GM12878 (cell line): ENCODE measurements around the gene ZNF496. TPM values are rescaled to one million over a fixed set of nuclear protein-coding genes. Genes with fewer than 3 reads are reported as not detected.

Experiments
- BHLHE40 ChIP-seq, 2 experiments: fragments of 450-650 bp in 1 of 2; IDR thresholded peaks; 2 replicates each; pipeline ENCODE4 v1.6.1; 2011 to 2017; ENCODE audit warnings: low read depth in 2 of 2, borderline replicate concordance in 1 of 2, improper control_type of control experiment in 1 of 2, low read length in 1 of 2, mild to moderate bottlenecking in 1 of 2
- BRCA1 ChIP-seq: IDR thresholded peaks from 2 replicates; pipeline ENCODE4 v1.6.1; 2011; ENCODE audit warnings: low read depth, low read length, improper control_type of control experiment
- CBX5 ChIP-seq: sonication (generic); IDR thresholded peaks from 2 replicates; pipeline ENCODE4 v1.6.1; 2016; ENCODE audit warnings: low read depth, moderate library complexity, mild to moderate bottlenecking, inconsistent platforms
- CHD2 ChIP-seq: IDR thresholded peaks from 2 replicates; pipeline ENCODE4 v1.6.1; 2011; ENCODE audit warnings: low read depth, low read length, improper control_type of control experiment, borderline replicate concordance
- ETV6 ChIP-seq, 2 experiments: fragments of 450-650 bp in 1 of 2; IDR thresholded peaks in 1 of 2; conservative IDR thresholded peaks in 1 of 2; 2 replicates each; pipeline ENCODE4 v1.6.1; 2014; ENCODE audit warnings: antibody characterized with exemption in 1 of 2, borderline replicate concordance in 1 of 2, low read depth in 1 of 2, mild to moderate bottlenecking in 1 of 2, moderate library complexity in 1 of 2
- FOXK2 ChIP-seq: fragments of 450-650 bp; IDR thresholded peaks from 2 replicates; pipeline ENCODE4 v1.6.1; 2017; ENCODE audit warnings: mild to moderate bottlenecking, moderate library complexity
- KDM1A ChIP-seq: fragments of 200-600 bp; sonication (generic); IDR thresholded peaks from 2 replicates; pipeline ENCODE4 v1.6.1; 2016; ENCODE audit warnings: borderline replicate concordance
- MTA3 ChIP-seq: IDR thresholded peaks from 2 replicates; pipeline ENCODE4 v1.6.1; 2012; ENCODE audit warnings: low read length, inconsistent platforms, borderline replicate concordance
- NFYB ChIP-seq: IDR thresholded peaks from 2 replicates; pipeline ENCODE4 v1.6.1; 2011; ENCODE audit warnings: low read depth, mild to moderate bottlenecking, low read length, improper control_type of control experiment, moderate library complexity; ENCODE audit not compliant: insufficient read depth
- PAX8 ChIP-seq: fragments of 450-650 bp; IDR thresholded peaks from 2 replicates; pipeline ENCODE4 v1.6.1; 2017; ENCODE audit warnings: mild to moderate bottlenecking, moderate library complexity
- POLR2A ChIP-seq: IDR thresholded peaks from 2 replicates; pipeline ENCODE4 v1.6.1; 2011; ENCODE audit warnings: low read depth, mild to moderate bottlenecking, low read length
- SRF ChIP-seq, 2 experiments: IDR thresholded peaks; 2 replicates each; pipeline ENCODE4 v1.6.1; 2011; ENCODE audit warnings: low read depth in 2 of 2, low read length in 2 of 2, mild to moderate bottlenecking in 1 of 2, moderate library complexity in 1 of 2
- STAT1 ChIP-seq: fragments of 450-650 bp; conservative IDR thresholded peaks from 2 replicates; pipeline ENCODE4 v1.6.1; 2014; ENCODE audit warnings: antibody characterized with exemption, mild to moderate bottlenecking
- TCF7 ChIP-seq: IDR thresholded peaks from 2 replicates; pipeline ENCODE4 v1.6.1; 2014; ENCODE audit warnings: antibody characterized with exemption, borderline replicate concordance
- polyA plus RNA-seq, 11 experiments: library from polyadenylated mRNA; depleted of rRNA in 4 of 11; unstranded in 6 of 11; stranded (reverse) in 5 of 11; fragments of >200 nt; fragmentation: Nextera tagmentation in 4 of 11; fragmentation: Illumina TruSeq in 1 of 11; extraction: Ambion mirVana in 4 of 11; extraction: Trizol in 1 of 11; gene quantifications; 1 replicate in 1 of 11; 2 replicates in 10 of 11; pipeline versions ENCODE4 v1.2.1 to v1.2.3, GENCODE V29; 2011 to 2016; ENCODE audit warnings: inconsistent platforms in 2 of 11, missing spikeins in 2 of 11, low read depth in 1 of 11
- total RNA-seq, 4 experiments: library from RNA; depleted of rRNA in 3 of 4; stranded (reverse); fragments of >200 nt in 3 of 4; fragmentation: Illumina TruSeq in 1 of 4; extraction: Trizol in 1 of 4; gene quantifications; 2 replicates each; pipeline versions ENCODE4 v1.2.1 to v1.2.3, GENCODE V29; 2013 to 2021
- TF ChIP-seq, protein P1 (sequence below): fragments of 450-650 bp; formaldehyde crosslinking; IDR thresholded peaks from 2 replicates; pipeline ENCODE4 v1.4.0; 2020; ENCODE audit warnings: mild to moderate bottlenecking, moderate library complexity
- TF ChIP-seq, protein P2 (sequence below): fragments of 450-650 bp; formaldehyde crosslinking; IDR thresholded peaks from 2 replicates; pipeline ENCODE4 v1.4.0; 2022; ENCODE audit warnings: mild to moderate bottlenecking, moderate library complexity
- TF ChIP-seq, protein P3 (sequence below): fragments of 450-650 bp; IDR thresholded peaks from 2 replicates; pipeline ENCODE4 v1.6.1; 2016; ENCODE audit warnings: mild to moderate bottlenecking
- TF ChIP-seq, protein P4 (sequence below): fragments of 450-650 bp; IDR thresholded peaks from 2 replicates; pipeline ENCODE4 v1.6.1; 2018; ENCODE audit warnings: mild to moderate bottlenecking, low read depth, moderate library complexity; ENCODE audit not compliant: partially characterized antibody

ZNF496 gene
- total and polyA plus RNA-seq, 10 of the 15 experiments (the other 5 are each of a cell fraction or from before 2014, with no cell fraction given) = 1.6 to 26.4 (median 12.5) TPM

DNA sequence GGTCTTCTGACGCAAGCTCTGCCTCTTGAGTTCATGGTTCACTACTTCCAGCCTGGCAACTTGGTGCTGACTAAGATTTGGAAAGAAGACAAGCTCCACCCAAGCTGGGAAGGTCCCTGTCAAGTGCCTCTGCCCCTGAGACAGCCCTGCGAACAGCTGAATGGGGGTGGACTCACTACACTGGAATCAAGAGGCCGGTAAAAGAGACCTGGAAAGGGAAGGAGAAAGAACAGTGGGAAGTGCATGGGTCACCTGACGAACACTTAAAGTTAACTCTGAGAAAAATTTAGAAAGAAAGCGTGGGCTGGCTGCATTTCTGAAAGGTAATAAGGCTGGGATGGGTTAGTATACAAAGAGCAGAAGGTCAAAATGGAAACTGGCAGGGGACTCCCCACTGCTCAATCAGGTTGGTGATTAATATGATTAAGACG, 26.1 kb upstream of the ZNF496 start (continued):
- TF ChIP-seq, protein P1, sequence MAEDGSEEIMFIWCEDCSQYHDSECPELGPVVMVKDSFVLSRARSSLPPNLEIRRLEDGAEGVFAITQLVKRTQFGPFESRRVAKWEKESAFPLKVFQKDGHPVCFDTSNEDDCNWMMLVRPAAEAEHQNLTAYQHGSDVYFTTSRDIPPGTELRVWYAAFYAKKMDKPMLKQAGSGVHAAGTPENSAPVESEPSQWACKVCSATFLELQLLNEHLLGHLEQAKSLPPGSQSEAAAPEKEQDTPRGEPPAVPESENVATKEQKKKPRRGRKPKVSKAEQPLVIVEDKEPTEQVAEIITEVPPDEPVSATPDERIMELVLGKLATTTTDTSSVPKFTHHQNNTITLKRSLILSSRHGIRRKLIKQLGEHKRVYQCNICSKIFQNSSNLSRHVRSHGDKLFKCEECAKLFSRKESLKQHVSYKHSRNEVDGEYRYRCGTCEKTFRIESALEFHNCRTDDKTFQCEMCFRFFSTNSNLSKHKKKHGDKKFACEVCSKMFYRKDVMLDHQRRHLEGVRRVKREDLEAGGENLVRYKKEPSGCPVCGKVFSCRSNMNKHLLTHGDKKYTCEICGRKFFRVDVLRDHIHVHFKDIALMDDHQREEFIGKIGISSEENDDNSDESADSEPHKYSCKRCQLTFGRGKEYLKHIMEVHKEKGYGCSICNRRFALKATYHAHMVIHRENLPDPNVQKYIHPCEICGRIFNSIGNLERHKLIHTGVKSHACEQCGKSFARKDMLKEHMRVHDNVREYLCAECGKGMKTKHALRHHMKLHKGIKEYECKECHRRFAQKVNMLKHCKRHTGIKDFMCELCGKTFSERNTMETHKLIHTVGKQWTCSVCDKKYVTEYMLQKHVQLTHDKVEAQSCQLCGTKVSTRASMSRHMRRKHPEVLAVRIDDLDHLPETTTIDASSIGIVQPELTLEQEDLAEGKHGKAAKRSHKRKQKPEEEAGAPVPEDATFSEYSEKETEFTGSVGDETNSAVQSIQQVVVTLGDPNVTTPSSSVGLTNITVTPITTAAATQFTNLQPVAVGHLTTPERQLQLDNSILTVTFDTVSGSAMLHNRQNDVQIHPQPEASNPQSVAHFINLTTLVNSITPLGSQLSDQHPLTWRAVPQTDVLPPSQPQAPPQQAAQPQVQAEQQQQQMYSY (CRISPR knock-in tag) = no peak
- TF ChIP-seq NFYB = no peak
- TF ChIP-seq, protein P2, sequence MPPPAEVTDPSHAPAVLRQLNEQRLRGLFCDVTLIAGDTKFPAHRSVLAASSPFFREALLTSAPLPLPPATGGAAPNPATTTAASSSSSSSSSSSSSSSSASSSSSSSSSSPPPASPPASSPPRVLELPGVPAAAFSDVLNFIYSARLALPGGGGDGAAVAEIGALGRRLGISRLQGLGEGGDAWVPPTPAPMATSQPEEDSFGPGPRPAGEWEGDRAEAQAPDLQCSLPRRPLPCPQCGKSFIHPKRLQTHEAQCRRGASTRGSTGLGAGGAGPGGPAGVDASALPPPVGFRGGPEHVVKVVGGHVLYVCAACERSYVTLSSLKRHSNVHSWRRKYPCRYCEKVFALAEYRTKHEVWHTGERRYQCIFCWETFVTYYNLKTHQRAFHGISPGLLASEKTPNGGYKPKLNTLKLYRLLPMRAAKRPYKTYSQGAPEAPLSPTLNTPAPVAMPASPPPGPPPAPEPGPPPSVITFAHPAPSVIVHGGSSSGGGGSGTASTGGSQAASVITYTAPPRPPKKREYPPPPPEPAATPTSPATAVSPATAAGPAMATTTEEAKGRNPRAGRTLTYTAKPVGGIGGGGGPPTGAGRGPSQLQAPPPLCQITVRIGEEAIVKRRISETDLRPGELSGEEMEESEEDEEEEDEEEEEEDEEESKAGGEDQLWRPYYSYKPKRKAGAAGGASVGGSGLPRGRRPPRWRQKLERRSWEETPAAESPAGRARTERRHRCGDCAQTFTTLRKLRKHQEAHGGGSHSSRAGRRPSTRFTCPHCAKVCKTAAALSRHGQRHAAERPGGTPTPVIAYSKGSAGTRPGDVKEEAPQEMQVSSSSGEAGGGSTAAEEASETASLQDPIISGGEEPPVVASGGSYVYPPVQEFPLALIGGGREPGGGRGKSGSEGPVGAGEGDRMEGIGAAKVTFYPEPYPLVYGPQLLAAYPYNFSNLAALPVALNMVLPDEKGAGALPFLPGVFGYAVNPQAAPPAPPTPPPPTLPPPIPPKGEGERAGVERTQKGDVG (CRISPR knock-in tag) = no peak
- no peak for TF ChIP-seq FOXK2
- peak in 1 of 2 experiments; percentile 48; a peak in 2 of 4 replicates for TF ChIP-seq BHLHE40 (IDR thresholded peaks at IDR 0.05; ENCODE audit: borderline replicate concordance in 1 of 2, low read depth in 2 of 2, low read length in 1 of 2)
- TF ChIP-seq TCF7 = no peak
- TF ChIP-seq ETV6 (conservative IDR thresholded peaks at IDR 0.05 in 1 of 2, IDR thresholded peaks at IDR 0.05 in 1 of 2; ENCODE audit: borderline replicate concordance in 1 of 2, low read depth in 1 of 2) = peak in 1 of 2 experiments; percentile 50; a peak in 1 of 4 replicates
- TF ChIP-seq CBX5 = no peak
- no peak for TF ChIP-seq POLR2A
- no peak for TF ChIP-seq STAT1
- TF ChIP-seq KDM1A = no peak
- TF ChIP-seq SRF (IDR thresholded peaks at IDR 0.05; ENCODE audit: low read depth in 2 of 2, low read length in 2 of 2) = no peak
- no peak for TF ChIP-seq CHD2
- TF ChIP-seq MTA3 = no peak
- no peak for TF ChIP-seq PAX8
- TF ChIP-seq BRCA1 = no peak
- TF ChIP-seq, protein P3, sequence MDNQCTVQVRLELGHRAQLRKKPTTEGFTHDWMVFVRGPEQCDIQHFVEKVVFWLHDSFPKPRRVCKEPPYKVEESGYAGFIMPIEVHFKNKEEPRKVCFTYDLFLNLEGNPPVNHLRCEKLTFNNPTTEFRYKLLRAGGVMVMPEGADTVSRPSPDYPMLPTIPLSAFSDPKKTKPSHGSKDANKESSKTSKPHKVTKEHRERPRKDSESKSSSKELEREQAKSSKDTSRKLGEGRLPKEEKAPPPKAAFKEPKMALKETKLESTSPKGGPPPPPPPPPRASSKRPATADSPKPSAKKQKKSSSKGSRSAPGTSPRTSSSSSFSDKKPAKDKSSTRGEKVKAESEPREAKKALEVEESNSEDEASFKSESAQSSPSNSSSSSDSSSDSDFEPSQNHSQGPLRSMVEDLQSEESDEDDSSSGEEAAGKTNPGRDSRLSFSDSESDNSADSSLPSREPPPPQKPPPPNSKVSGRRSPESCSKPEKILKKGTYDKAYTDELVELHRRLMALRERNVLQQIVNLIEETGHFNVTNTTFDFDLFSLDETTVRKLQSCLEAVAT = no peak
- TF ChIP-seq, protein P4, sequence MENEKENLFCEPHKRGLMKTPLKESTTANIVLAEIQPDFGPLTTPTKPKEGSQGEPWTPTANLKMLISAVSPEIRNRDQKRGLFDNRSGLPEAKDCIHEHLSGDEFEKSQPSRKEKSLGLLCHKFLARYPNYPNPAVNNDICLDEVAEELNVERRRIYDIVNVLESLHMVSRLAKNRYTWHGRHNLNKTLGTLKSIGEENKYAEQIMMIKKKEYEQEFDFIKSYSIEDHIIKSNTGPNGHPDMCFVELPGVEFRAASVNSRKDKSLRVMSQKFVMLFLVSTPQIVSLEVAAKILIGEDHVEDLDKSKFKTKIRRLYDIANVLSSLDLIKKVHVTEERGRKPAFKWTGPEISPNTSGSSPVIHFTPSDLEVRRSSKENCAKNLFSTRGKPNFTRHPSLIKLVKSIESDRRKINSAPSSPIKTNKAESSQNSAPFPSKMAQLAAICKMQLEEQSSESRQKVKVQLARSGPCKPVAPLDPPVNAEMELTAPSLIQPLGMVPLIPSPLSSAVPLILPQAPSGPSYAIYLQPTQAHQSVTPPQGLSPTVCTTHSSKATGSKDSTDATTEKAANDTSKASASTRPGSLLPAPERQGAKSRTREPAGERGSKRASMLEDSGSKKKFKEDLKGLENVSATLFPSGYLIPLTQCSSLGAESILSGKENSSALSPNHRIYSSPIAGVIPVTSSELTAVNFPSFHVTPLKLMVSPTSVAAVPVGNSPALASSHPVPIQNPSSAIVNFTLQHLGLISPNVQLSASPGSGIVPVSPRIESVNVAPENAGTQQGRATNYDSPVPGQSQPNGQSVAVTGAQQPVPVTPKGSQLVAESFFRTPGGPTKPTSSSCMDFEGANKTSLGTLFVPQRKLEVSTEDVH = no peak
